CD4-positive, alpha-beta T cell treated with Interferon alpha-2 for 1 hour (primary cell): Measurements from ENCODE around the gene STMN1.
"Not testable (repeated sequence)": the region's sequence is repeated elsewhere in the genome, so short reads cannot be mapped to it uniquely, and the experiment has no call there.

Experiments used
- DNase-seq, 2 donors: peaks; one replicate each; pipeline ENCODE4 v3.0.0-alpha.2; 2020 to 2022

STMN1 gene

DNA sequence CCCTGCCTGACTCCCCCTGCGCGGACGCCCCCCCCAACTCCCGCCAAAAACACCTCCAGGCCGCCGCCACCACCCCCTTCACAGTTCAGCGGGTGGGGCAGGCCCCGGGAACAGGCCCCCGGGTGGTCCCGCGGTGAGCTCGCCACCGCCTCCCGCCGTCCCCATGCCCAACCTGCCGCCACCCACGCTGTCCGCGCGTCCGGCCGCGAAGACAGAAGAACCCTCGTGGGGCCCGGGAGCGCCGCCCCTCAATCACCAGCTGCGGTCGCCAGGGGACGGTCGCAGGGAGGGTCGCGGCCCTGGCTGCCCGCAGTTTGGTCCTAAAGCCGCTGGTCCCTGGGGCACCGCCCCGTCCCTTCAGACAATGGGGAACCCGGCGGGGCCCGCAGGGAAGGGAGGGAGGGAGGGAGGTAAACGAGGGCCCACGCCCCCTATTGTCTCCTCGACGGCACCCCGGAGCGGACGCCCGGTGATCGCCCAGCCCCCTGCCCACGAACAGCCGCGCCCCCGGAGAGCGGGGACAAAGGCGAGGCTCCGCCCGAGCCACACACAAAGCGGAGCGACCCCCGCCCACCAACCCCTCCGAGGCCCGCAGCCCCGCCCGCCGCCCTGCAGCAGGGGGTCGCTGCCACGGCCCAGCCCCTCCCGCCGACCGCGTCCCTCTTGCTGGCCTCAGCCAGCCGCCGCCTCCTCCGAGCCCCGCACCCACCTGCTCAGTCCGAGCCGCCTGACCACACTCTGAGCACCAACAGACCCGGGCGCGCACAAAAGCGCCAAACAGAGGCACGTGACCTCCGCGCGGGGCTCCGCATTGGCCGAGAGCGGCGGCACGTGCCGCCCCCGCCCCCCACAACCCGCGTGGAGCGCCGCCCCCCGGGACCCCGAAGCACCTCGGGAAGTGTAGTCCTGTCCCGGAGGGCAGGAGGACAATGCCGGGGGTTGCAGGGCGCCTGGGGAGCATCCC, at the start of gene STMN1:
Gene STMN1, minus strand, starts transcription at position 740 of the 964 bp plus-strand sequence. CDS start 1,743 bp downstream, outside the sequence.
- peak; percentile 88 to 91 for DNase-seq

DNA sequence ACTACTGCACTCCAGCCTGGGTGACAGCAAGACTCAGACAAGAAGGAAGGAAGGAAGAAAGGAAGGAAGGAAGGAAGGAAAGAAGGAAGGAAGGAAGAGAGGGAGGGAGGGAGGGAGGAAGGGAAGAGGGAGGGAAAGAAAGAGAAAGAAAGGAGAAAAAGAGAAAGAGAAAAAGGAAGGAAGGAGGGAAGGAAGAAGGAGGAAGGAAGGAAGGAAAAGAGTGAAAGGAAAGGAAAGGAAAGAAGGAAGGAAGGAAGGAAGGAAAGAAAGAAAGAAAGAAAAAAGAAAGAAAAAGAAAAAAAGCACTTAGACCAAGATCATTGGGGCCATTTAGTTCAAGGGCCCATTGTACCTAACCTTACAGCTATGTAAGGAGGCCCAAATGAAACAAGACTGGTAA, 49.3 kb upstream of the STMN1 start:
- DNase-seq = no peak

DNA sequence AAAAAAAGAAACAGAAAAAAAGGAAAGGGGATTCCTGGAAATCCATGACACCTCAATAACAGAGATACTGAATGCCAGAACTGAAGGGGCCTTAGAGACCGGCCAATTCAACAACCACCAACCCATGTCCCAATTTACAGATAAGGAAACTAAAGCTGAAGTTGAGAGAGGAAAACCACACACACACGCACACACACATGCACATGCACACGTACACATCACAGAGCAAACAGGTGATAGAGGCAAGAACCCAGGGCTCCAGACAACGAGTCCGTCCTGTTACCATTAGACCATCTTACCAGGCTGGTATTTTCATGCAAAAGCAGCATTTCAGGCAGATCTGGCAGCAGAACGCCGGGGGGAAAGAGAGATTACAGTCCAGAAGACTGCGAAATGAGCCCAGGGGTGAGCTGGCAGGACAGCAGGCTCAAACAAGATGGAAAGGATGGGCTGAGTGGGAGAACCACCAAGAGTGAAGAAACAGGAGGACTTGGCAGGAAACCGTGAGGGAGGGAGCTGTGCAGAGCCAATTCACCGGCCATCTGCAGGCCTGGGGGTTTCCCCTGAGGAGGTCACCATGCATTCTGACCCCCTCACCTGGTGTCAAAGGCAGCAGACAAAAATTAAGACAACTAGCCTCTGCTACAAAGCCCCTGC, 48.2 kb upstream of the STMN1 start:
- no peak for DNase-seq

DNA sequence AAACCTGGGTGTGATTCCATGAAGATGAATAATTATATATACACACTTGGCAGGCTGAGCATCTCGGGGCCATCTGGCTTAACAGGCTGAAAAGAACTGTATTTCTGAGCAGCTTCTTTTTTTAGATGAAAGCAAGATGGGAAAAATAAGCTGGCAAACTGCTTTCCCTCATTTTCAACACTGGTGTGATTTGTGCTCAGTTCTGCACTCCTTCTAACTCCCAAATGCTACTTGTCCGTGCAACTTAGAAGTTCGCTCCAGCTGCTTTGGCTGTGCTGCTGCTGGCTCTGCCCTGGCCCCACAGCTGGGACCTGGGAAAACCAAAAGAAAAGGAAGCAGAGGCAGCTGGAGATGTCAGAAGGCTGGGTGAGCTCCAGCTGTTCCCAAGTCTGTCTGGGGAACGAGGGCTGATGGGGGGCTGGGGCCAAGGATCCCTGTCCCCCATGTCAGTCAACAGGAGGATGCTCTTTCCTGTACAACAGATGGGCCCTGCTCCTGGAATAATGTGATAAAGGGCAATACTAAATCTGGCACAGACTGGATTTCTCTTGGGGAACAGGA, 46.7 kb upstream of the STMN1 start:
- DNase-seq = no peak

DNA sequence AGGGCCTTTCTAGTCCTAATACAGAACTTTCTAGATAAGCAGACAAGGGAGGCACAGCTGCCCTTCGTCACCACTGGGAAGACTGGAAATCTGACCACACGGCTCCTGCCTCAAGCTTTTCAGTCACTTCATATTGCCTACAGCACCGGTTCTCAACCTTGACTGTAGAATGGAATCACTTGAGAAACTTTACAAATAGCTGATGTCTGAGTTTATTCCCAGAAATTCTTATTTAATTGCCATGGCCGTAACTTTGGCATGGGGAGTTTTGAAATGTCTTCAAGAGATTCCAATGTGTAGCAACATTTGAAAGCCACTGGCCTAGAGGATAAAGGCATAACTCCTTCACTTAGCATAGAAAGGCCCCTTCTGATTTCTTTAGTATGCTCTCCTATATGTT, 42.4 kb upstream of the STMN1 start:
- no peak for DNase-seq

DNA sequence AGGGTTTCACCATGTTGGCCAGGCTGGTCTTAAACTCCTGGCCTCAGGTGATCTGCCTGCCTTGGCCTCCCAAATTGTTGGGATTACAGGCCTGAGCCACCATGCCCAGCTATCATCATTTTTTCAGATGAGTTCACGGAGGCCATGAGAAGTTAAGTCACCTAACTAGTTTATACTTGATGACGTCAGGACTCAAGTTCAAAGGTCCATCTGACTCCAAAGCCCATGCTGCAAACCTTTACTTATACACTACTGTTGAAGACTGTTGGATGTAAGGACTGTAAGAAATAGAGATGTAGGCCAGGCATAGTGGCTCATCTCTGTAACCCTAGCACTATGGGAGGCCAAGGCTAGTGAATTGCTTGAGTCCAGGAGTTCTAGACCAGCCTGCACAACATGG, 40.8 kb upstream of the STMN1 start:
- no peak for DNase-seq

DNA sequence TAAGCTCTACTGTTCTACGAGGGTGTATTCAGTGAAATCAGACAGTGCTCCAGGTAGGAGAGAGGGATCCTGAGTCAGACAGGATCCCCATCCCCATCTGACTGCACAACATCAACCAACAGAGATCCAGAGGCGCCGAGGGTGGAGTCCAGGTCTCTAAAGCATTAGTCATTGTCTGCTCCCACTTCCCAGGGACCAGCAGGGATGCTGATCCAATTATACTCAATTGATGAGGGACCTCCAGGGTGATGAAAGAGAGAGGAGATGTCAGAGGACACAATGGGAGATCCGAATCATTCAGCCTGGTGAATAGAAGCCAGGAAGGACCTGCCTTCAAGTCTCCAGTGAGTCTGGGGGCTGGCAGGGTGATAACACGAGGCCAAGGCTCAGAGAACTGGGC, 39.5 kb upstream of the STMN1 start:
- DNase-seq = no peak

DNA sequence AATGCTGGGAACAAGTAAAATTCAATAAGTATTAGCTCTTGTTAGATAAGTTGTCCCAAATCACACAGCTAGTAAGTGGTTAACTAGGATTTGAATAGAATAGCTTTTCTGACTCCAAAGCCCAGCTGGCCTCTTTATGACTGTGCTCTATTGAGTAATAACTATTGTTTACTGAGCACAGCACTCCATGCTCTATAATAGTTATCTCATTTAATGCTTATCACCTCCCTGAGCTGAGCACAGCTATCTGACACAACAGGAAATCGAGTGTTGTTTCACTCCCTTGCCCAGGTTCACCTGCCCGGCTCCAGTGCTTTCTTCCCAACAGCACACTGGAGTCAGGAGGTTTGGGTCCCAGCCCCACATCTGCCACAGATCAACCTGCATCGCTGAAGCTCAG, 38.8 kb upstream of the STMN1 start:
- no peak for DNase-seq

DNA sequence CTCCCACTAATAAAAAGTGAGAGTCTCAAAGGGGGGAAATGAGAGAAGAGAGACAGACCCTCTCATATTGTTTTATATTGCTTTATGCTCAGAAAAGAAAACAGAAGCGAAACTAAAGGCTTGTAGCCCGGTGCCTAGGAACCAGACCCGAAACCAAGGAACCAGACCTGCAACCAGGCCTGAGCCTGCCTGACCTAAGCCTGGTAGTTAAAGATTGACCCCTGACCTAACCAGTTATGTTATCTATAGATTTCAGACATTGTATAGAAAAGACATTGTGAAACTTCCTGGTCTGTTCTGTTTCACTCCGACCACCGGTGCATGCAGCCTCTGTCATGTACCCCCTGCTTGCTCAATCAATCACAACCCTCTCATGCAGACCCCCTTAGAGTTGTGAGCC, 37.3 kb upstream of the STMN1 start:
- not testable (repeated sequence) for DNase-seq

DNA sequence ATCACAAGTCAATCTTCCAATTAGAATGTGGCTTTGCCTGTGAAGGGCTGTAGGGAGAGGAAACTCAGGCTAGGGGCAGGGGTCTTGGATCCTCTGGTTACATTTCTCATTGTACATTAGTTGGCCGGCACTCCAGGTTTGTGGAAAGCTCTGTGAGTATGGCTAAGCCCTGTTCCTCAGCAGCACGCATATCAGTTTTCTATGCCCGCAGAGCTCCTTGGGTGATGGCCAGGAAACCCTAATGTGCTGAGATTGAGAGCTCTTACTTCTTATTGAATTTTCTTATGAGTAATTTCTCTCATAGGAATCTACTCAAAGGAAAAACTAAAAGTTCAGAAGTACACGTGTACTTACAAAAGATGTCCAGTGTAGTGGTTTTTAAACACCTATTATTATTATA, 30.7 kb upstream of the STMN1 start:
- DNase-seq = no peak

DNA sequence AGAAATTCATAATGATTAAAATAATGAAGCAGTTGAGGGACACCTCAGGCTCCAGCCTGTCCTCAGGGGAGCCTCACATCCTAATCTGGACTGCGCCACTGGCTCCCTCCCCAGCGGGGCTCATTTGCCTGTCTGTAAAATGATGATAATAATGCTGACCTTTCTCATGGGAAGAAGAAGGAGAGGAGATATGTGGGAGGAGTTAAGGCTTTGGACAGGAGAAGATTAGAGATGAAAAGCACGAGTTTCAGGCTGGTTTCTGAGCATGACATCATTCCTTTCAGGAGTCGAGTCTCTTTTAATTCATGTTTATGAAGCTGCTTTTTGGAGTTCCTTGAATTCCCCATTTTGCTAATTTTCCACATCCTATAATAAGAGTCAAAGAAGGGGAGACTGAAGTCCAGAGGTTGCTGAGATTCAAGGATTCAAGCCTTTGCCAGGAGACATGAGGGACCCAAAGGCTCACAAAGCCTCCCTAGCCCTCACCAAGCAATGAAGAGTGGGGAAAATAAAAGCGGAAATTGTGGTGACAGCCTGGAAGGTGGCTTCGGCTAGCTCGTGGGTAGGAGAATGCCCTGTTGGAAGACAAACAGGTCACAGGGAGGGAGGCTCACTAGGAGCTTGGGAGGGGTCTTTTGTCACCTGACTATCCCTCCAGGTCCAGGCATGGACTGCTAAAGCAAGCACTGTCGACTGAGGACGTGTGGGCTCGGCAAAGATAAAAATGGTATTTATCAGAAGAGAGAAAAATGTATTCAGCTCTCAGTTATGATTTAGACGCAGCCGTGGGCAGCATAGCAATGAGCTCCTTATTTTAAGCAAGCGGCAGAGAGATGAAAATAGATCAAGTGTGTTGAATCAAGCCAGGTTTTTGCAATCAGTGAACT, 27.5 kb upstream of the STMN1 start:
- no peak for DNase-seq

DNA sequence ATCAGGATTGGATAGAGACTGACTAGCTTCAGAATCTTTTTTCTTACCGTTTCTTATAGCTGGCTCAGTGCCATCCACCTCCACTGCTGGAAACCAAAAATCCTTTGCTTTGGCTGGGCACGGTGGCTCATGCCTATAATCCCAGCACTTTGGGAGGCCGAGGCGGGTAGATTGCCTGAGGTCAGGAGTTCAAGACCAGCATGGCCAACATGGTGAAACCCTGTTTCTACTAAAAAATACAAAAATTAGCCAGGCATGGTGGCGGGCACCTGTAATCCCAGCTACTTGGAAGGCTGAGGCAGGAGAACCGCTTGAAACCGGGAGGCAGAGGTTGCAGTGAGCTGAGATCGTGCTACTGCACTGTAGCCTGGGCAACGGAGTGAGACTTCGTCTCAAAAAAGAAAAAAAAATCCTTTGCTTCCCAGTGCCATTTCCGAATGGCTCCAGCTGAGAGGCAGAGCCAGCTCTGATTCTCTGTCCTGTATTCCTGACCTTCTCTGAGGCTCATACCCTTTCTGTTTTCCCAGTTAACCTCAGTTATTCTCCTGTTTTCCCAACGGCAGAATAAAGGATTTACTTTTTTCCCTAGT, 26.7 kb upstream of the STMN1 start:
- DNase-seq = not testable (repeated sequence)

DNA sequence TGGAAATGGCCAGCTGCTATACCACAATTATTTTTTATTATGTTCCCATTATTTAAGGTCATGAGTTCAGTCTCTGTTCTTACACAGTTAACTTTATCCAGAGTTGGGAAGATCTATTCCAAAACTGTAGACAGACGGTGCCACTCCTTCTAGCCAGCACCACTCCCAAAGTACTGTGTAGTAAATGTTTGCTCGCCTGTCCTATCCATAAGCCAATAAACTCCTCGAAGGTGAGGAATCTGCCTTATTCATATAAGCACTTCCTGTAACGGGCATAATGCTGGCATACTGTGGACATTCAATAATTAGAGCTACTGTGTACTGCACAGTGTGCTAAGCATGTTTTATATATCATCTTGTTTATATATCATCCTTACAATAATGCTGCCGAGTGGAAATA, 26.1 kb upstream of the STMN1 start:
- no peak for DNase-seq

DNA sequence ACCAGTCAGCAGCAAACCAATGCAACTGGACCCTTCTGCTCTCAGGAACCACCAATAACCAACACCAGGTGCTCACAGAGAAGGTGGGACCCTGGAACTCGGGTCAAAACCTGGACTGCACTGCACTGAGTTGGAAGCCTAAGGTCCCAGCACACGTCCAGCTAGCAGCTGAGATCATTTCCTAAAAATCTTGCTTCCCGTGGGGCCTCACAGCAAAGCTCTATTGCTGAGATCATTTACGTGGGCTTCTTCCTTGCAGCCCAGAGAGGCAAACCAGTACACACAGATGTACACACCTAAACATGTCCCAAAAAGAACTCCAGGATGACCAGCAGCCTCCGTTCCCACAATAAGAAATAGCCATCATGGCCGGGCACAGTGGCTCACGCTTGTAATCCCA, 22.8 kb upstream of the STMN1 start:
- no peak for DNase-seq

DNA sequence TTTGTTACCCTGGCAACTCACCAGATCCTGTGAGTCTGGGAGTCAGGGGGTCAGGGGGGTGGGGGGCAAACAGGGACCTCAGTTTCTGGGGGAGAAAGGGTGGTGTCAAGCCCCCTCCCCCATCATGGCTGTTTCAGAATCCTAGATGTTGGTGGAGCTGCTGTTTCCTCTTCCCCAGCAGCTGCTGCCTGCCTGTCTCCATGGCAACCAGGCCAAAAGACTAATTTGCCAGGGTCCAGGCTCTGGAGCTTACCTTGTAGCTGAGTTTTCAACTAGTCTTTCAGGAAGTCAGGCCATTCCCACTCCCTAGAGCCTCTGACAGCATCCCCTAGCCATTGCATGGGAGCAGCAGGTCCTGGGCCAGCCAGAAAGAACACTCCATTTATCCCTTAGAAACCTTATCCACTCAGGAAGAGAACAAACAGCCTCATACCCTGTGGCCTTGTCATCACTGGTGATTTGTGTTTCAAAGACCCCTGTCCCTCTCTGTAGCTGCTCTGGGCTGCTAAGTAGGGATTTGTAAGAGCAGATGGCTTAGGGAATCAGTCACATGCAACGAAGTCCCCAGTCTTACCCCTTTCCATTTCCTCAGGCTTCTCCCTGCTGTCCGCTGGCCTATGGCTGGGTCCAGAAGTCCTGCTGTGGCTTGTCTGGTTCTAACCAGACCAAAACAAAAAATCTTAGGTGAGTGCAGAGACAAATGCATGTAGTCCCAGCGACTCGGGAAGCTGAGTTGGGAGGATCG, 21.5 kb upstream of the STMN1 start:
- no peak for DNase-seq

DNA sequence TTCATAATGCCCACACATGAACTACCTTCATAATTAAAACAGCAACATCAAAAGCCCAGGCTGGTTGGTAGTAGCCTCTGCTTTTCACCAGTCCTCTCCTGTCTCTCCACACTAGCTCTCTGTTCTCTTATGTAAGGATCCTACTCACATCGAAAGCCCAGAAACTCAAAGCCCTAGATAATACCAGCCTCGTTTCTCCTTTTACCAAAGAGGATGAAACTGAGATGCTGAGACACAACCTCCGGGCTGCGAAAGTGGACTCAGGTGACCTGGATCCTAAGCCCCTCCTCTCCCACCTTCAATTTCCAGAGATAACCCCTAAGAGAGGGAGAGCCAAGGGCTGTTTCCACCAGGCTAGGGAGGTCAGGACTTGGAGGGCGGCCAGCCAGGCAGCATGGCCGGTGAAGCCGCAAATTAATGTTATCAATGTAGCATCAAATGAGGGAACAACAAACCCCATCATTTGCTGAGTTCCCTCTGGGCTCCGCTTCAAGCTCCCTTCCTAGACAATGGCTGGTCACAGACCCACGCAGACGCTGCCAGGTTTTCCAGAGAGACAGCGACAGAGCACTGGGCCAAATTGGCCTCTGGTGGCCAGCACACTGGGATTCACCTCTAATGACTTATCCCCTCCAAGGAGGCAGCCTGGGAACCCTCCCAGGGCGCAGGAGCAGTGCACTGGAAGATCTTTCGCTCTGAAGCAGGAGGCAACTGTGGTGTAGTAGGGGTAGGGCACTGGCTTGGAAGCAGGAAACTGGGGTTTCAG, 20.7 kb upstream of the STMN1 start:
- DNase-seq = no peak

DNA sequence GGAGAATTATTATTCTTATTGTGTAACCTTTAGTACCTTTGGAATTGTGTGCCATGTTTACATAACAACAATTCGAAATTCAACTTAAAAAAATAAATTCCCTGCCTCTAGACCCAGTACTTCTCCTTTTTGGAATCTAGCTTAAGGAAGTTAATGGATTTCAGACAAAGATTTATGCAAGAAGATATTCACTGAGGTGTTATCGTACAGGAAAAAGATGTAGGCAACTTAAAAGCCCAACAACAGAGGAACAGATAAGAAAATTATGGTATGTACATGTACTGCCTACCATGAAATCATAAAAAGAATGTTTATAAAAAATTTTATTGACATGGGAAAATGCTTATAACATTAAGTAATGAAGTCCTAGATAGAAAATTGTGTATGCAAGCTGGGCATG, 18.2 kb upstream of the STMN1 start:
- DNase-seq = no peak

DNA sequence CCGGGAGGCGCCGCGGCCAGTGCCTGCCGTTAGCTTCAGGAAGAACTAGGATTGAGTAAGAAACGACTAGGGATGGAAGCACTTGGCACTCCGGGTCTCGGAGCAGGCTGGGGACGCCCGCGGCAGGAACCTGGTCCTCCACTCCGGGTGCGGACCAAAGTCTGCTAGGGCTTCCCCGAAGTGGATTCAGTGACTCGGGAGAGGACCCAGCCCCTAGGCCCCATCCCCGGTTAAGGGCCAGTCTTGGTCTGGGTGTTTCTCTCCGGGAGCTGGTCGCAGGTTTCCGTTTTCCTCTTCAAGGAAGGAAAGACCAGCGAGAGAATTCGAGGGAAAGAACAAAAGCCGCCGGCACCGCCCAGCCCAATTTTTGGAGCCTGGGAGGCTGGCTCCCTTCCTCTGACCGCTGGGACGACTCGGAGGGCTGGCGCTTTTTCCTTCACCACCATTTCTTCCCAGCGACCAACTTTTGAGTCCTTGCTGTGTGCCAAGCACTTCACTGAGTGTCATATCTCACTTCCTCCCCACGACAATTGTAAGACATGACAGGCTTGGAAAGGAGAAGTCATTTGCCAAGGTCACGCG, 16.8 kb upstream of the STMN1 start:
- DNase-seq = peak; percentile 5 to 15

DNA sequence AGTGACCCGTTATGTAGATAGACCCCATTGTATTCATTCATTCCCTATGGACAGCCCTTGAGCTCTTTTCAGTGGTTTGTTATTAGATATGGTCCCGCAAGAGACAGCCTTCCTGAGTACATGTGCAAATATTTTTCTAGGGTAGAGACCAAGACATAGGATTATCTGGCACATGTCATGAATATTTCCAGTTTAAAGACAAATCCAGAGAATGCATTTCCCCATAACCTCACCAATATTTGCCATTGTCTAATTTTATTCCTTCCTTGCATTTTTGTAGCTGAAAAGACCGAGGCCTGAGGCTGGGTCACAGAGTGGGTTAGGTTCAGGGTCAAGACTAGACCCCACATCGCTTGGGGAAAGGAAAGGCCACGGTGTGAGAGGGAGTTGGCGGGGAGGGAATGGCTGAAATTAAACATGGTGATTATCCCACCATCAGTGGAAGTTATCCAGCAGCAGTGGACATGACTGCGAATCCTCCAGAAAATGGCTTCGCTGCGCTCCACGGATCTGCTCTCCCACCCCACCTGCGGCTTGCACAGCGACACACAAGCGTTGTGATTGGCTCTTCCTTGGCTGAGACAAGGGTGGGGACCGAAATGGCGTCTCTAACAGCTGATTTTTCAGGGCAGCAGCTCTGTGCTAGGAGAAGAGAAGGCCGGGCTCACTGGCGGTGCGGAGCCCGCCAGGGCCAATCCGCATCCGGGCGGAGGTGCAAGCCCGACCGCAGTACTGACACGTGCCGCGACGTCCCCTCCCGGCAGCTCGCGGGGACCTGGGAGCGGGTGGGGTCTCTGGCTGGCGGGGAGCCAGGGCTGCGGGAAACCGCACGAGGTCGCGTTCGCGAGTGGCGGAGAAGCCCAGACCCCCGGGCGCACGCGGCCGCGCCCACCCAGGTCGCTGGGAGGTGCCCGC, 16.1 kb upstream of the STMN1 start:
- peak; percentile 26 to 67 for DNase-seq
